Natural killer cell (primary cell): ENCODE measurements around the gene IRF1. TPM values are rescaled to one million over a fixed set of nuclear protein-coding genes. Genes with fewer than 3 reads are reported as not detected.
A peak's percentile ranks its signal among the peaks of the same experiment; 100 is the strongest.

Experiments
- ATAC-seq, 3 donors: fragments of 150-1000 bp in 2 of 3; fragments of 200-7000 bp in 1 of 3; cut with Tn5 transposase; 1 replicate in 1 of 3; 2 replicates in 2 of 3; pipeline ENCODE4 v1.10.0; 2021; ENCODE audit warnings: mild to moderate bottlenecking in 2 of 3, moderate library complexity in 2 of 3
- DNase-seq, 2 donors: peaks; one replicate each; pipeline versions ENCODE4 v3.0.0 to v3.0.0-alpha.2; 2013 to 2021; ENCODE audit warnings: mixed read lengths in 1 of 2
- H3K27ac ChIP-seq: one replicate; pipeline ENCODE4 v1.5.1; 2013; ENCODE audit warnings: mild to moderate bottlenecking, low read length
- H3K27me3 ChIP-seq: one replicate; pipeline ENCODE4 v1.6.1; 2013; ENCODE audit warnings: low read length; ENCODE audit not compliant: control insufficient read depth, insufficient read depth
- H3K36me3 ChIP-seq: one replicate; pipeline ENCODE4 v1.6.1; 2013; ENCODE audit warnings: low read length; ENCODE audit not compliant: control insufficient read depth, insufficient read depth
- H3K4me1 ChIP-seq: one replicate; pipeline ENCODE4 v1.6.1; 2013; ENCODE audit warnings: low read length; ENCODE audit not compliant: control insufficient read depth, insufficient read depth
- H3K4me3 ChIP-seq: one replicate; pipeline ENCODE4 v1.5.1; 2013; ENCODE audit warnings: low read length
- H3K9me3 ChIP-seq: one replicate; pipeline ENCODE4 v1.6.1; 2013; ENCODE audit warnings: low read length; ENCODE audit not compliant: control insufficient read depth, insufficient read depth
- H3K27ac Mint-ChIP-seq, 2 donors: one replicate each; pipeline ENCODE4 v1.8.0; 2022; ENCODE audit warnings: mild to moderate bottlenecking in 2 of 2, mixed read lengths in 2 of 2, moderate library complexity in 1 of 2
- H3K27me3 Mint-ChIP-seq, 2 donors: one replicate each; pipeline ENCODE4 v1.8.0; 2022; ENCODE audit warnings: low read depth in 2 of 2, mixed read lengths in 2 of 2
- H3K36me3 Mint-ChIP-seq: one replicate; pipeline ENCODE4 v1.8.0; 2022; ENCODE audit warnings: mixed read lengths
- H3K4me1 Mint-ChIP-seq, 2 donors: one replicate each; pipeline ENCODE4 v1.8.0; 2022; ENCODE audit warnings: mixed read lengths in 2 of 2
- H3K4me3 Mint-ChIP-seq: one replicate; pipeline ENCODE4 v1.8.0; 2022; ENCODE audit warnings: mild to moderate bottlenecking, moderate library complexity, mixed read lengths
- H3K9me3 Mint-ChIP-seq, 2 donors: one replicate each; pipeline ENCODE4 v1.8.0; 2022; ENCODE audit warnings: mixed read lengths in 2 of 2
- CTCF ChIP-seq: fragments of 200-600 bp; IDR thresholded peaks from one replicate; pipeline ENCODE4 v1.8.0; 2022; ENCODE audit warnings: antibody characterized with exemption
- WGBS: methylation state at CpG from one replicate; pipeline ENCODE4 v1.1.7; 2013; ENCODE audit warnings: missing lambda C conversion rate; ENCODE audit not compliant: insufficient coverage; 5-methylcytosine and 5-hydroxymethylcytosine counted together
- intact Hi-C: fragments of 100-400 bp; cut with micrococcal nuclease; formaldehyde crosslinking; loops from one replicate; pipeline ENCODE4 v1.14.2; 2022
- total RNA-seq, 4 donors: library from RNA; stranded (reverse); fragments of 120-200 nt in 1 of 4; gene quantifications; one replicate each; pipeline versions ENCODE4 v1.2.3 to v1.2.4, GENCODE V29; 2013 to 2022

The IRF1 gene
- total RNA-seq, 3 donors from 2014 or later (not counting 1 experiment from before 2014, with no cell fraction given), result 1,190 to 1,513 (median 1,282) TPM

- Mint-ChIP-seq H3K4me3 (peak overlapping the region; percentile 89), H3K27ac (peak overlapping the region; percentile 95 to 100), H3K27me3 (no peaks in the 10 kb centered on the region), H3K9me3 (no peaks in the 10 kb centered on the region), H3K36me3 (no peaks in the 10 kb centered on the region), H3K4me1 (peaks cover 67 to 79% of the 10 kb centered on the region in 2 donors)
- peak overlapping the region; percentile 80 for H3K4me3 ChIP-seq
- no peaks in the 10 kb centered on the region for H3K36me3 ChIP-seq
- ATAC-seq, result peak; percentile 32 to 56 (median 42)
- H3K9me3 ChIP-seq, result no peaks in the 10 kb centered on the region
- WGBS, result under 1% methylated on average over 30 of the region's 30 CpGs
- TF ChIP-seq CTCF, result no peak
- H3K4me1 ChIP-seq, result peaks cover 81% of the 10 kb centered on the region
- H3K27ac ChIP-seq, result peak overlapping the region; percentile 90
- peak; percentile 60 to 81 for DNase-seq
- intact Hi-C loops, result no loop called here
- no peaks in the 10 kb centered on the region for H3K27me3 ChIP-seq
Observed at GRCh38 chr5:132495667-132496190, 5.2 kb upstream of the IRF1 start.

DNA sequence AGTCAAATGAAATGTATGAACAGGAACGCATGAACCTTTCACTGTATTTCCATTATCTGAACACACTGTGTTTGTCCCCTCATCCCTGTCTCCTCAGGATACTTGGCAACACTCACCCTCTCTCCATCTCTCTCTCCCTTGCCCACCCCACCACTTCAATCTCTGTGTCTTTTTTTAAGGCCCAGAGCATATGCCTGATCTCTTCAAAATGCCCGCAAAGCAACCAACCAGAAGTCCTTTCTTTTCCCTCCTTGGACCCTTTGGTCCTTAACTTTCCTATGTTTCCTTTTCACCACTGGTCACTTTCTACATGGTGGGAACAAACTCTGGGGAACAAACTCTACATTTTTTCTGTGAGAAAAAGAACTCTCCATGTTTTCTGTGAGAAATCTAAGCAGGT is 3.2 kb upstream of the IRF1 start:
- H3K27me3 ChIP-seq, result no peaks in the 10 kb centered on the region
- H3K9me3 ChIP-seq, result no peaks in the 10 kb centered on the region
- DNase-seq (no peak), ATAC-seq (no peak)
- H3K4me1 Mint-ChIP-seq, result peaks cover 53 to 71% of the 10 kb centered on the region in 2 donors
- H3K4me1 ChIP-seq, result peaks cover 66% of the 10 kb centered on the region
- H3K36me3 ChIP-seq, result peaks cover 10% of the 10 kb centered on the region
- H3K27me3 Mint-ChIP-seq, result no peaks in the 10 kb centered on the region
- H3K27ac Mint-ChIP-seq, result peak overlapping the region; percentile 95 to 100
- H3K4me3 ChIP-seq, result no peak overlapping the region
- 96% methylated on average over 2 of the region's 2 CpGs for WGBS
- peaks cover 5% of the 10 kb centered on the region for H3K36me3 Mint-ChIP-seq
- intact Hi-C loops, result loop anchor here (5.0 kb wide), 1 partner anchor 697 kb away; the partner anchor contains the start of gene FNIP1
- peak overlapping the region; percentile 90 for H3K27ac ChIP-seq
- no peak for TF ChIP-seq CTCF
- H3K4me3 Mint-ChIP-seq, result peak overlapping the region; percentile 22
- H3K9me3 Mint-ChIP-seq, result no peaks in the 10 kb centered on the region

- peak in 1 of 2 donors; percentile 9 for DNase-seq
Observed at GRCh38 chr5:132493241-132493640, 2.7 kb upstream of the IRF1 start.

More at GRCh38 chr5:132493241-132493640, 2.7 kb upstream of the IRF1 start:
- Histone ChIP-seq H3K9me3 (no peaks in the 10 kb centered on the region), H3K4me3 (no peak overlapping the region), H3K36me3 (peaks cover 16% of the 10 kb centered on the region), H3K4me1 (peaks cover 63% of the 10 kb centered on the region), H3K27me3 (no peaks in the 10 kb centered on the region), H3K27ac (peak overlapping the region; percentile 90)
- no peak overlapping the region for H3K4me3 Mint-ChIP-seq
- intact Hi-C loops, result loop anchor here (5.0 kb wide), 1 partner anchor 696 kb away; the partner anchor contains the start of gene FNIP1
- no peak for TF ChIP-seq CTCF
- H3K27ac Mint-ChIP-seq, result peak overlapping the region; percentile 95 to 100
- H3K9me3 Mint-ChIP-seq, result no peaks in the 10 kb centered on the region
- no peak for ATAC-seq
- H3K36me3 Mint-ChIP-seq, result peaks cover 8% of the 10 kb centered on the region
- H3K4me1 Mint-ChIP-seq, result peaks cover 53 to 72% of the 10 kb centered on the region in 2 donors
- no peaks in the 10 kb centered on the region for H3K27me3 Mint-ChIP-seq
- WGBS, result 97% methylated on average over 4 of the region's 4 CpGs
